Smooth muscle cell (in vitro differentiated cells): ENCODE data around the gene PHOSPHO2. TPM values are rescaled to one million over a fixed set of nuclear protein-coding genes. Genes with fewer than 3 reads are reported as not detected.

Experiments used
- DNase-seq: peaks from one replicate; lab custom pipeline; 2025; ENCODE audit not compliant: unreplicated experiment; lab: John Stamatoyannopoulos, UW
- H2AFZ ChIP-seq: fragments of 200-600 bp; sonication (generic); 2 replicates; pipeline ENCODE4 v1.6.0; 2016; ENCODE audit warnings: antibody characterized with exemption, low read depth, mild to moderate bottlenecking
- H3F3A ChIP-seq: fragments of 200-600 bp; sonication (generic); 2 replicates; pipeline ENCODE4 v1.6.0; 2017; ENCODE audit warnings: antibody characterized with exemption, low read depth
- H3K27ac ChIP-seq: fragments of 200-600 bp; sonication (generic); 2 replicates; pipeline ENCODE4 v1.5.1; 2016; ENCODE audit warnings: low read depth, mild to moderate bottlenecking
- H3K27me3 ChIP-seq: fragments of 200-600 bp; sonication (generic); 2 replicates; pipeline ENCODE4 v1.6.1; 2016; ENCODE audit warnings: low read depth, mild to moderate bottlenecking
- H3K36me3 ChIP-seq: fragments of 200-600 bp; sonication (generic); 2 replicates; pipeline ENCODE4 v1.5.1; 2016; ENCODE audit warnings: low read depth
- H3K4me1 ChIP-seq: fragments of 200-600 bp; sonication (generic); 2 replicates; pipeline ENCODE4 v1.5.1; 2016; ENCODE audit warnings: low read depth
- H3K4me2 ChIP-seq: fragments of 200-600 bp; sonication (generic); 2 replicates; pipeline ENCODE4 v1.6.0; 2016; ENCODE audit warnings: mild to moderate bottlenecking
- H3K4me3 ChIP-seq: fragments of 200-600 bp; sonication (generic); 2 replicates; pipeline ENCODE4 v1.5.1; 2016; ENCODE audit warnings: mild to moderate bottlenecking
- H3K79me2 ChIP-seq: fragments of 200-600 bp; sonication (generic); 2 replicates; pipeline ENCODE4 v1.6.0; 2016; ENCODE audit warnings: low read depth, mild to moderate bottlenecking
- H3K9ac ChIP-seq: fragments of 200-600 bp; sonication (generic); 2 replicates; pipeline ENCODE4 v1.6.0; 2016; ENCODE audit warnings: low read depth
- H3K9me3 ChIP-seq: fragments of 200-600 bp; sonication (generic); replicated peaks from 2 replicates; pipeline ENCODE4 v1.5.1; 2016; ENCODE audit warnings: low read depth
- H4K20me1 ChIP-seq: fragments of 200-600 bp; sonication (generic); 2 replicates; pipeline ENCODE4 v1.6.0; 2016; ENCODE audit warnings: low read depth
- WGBS: methylation state at CpG from one replicate; pipeline ENCODE4 v1.1.7; 2016; ENCODE audit warnings: low lambda C conversion rate; 5-methylcytosine and 5-hydroxymethylcytosine counted together
- polyA plus RNA-seq: library from polyadenylated mRNA; unstranded; fragments of >200 nt; fragmentation: Nextera tagmentation; extraction: Ambion mirVana; gene quantifications from 2 replicates; pipeline ENCODE4 v1.2.1, GENCODE V29; 2016
- small RNA-seq: library from RNA; depleted of rRNA; stranded (forward); fragments of <200 nt; gene quantifications from one replicate; pipeline ENCODE3, GENCODE V24; 2014
- total RNA-seq: library from RNA; depleted of rRNA; stranded (reverse); fragments of >200 nt; gene quantifications from 2 replicates; pipeline ENCODE4 v1.2.3, GENCODE V29; 2014
- TF ChIP-seq, protein P1 (sequence below): fragments of 200-600 bp; sonication (generic); IDR thresholded peaks from 2 replicates; pipeline ENCODE4 v1.5.1; 2017; ENCODE audit warnings: borderline replicate concordance, mild to moderate bottlenecking, antibody characterized with exemption; ENCODE audit not compliant: insufficient read depth, poor library complexity, severe bottlenecking

Gene PHOSPHO2
- total and polyA plus RNA-seq, 2 experiments from 2014 or later = 0.45 to 0.74 TPM

DNA sequence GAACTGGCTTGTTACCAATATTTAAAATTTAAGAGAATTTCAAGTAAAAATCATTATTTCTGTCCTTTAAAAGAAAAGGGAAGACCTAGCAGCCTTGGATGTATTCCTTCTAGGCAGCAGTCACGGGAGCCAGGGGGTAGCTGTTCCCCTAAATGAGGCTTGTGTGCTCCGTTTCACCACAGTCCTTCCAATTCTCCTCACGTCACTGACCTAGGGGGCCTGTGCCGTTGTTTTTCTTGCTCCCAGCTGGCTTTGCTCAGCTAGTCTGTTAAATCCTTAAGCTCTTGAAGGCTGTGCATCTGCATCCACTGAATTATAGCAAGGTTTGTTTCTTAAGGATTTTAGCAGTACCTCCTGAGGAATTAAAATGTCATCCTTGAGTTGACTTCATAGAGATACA, 49.3 kb downstream of the PHOSPHO2 start:
- Histone ChIP-seq H3K9ac (no peak overlapping the region), H3K79me2 (no peaks in the 10 kb centered on the region), H3K9me3 (no peaks in the 10 kb centered on the region), H4K20me1 (no peaks in the 10 kb centered on the region), H3K4me1 (no peaks in the 10 kb centered on the region), H3K36me3 (no peaks in the 10 kb centered on the region), H3K27me3 (no peaks in the 10 kb centered on the region), H3F3A (no peaks in the 10 kb centered on the region), H3K4me2 (no peak overlapping the region), H3K4me3 (no peak overlapping the region), H3K27ac (no peak overlapping the region), H2AFZ (no peak overlapping the region)
- TF ChIP-seq, protein P1, sequence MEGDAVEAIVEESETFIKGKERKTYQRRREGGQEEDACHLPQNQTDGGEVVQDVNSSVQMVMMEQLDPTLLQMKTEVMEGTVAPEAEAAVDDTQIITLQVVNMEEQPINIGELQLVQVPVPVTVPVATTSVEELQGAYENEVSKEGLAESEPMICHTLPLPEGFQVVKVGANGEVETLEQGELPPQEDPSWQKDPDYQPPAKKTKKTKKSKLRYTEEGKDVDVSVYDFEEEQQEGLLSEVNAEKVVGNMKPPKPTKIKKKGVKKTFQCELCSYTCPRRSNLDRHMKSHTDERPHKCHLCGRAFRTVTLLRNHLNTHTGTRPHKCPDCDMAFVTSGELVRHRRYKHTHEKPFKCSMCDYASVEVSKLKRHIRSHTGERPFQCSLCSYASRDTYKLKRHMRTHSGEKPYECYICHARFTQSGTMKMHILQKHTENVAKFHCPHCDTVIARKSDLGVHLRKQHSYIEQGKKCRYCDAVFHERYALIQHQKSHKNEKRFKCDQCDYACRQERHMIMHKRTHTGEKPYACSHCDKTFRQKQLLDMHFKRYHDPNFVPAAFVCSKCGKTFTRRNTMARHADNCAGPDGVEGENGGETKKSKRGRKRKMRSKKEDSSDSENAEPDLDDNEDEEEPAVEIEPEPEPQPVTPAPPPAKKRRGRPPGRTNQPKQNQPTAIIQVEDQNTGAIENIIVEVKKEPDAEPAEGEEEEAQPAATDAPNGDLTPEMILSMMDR = no peak
- DNase-seq = no peak
- 84% methylated on average over 4 of the region's 4 CpGs for WGBS

DNA sequence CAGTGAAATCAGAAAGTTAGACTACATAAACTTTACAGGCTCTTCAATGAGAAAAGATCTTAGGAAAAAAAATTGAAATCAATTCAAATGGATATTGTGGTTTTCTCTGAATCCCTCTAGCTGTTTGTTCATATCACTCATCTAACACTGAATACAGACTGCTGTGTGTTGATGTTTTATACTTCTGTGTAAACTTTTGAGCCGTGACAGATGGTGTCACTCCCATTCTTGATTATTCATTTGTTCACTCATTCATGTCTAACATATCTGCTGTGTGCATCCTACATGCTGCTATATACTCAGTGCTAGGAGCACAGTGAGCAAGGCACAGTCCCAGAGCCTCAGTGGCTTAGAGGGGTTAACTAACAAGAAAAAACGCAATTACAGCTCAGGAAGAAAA, 52.0 kb downstream of the PHOSPHO2 start:
- Histone ChIP-seq H3K9ac (no peak overlapping the region), H3K79me2 (no peaks in the 10 kb centered on the region), H2AFZ (no peak overlapping the region), H3K4me1 (no peaks in the 10 kb centered on the region), H3K4me3 (no peak overlapping the region), H3K36me3 (no peaks in the 10 kb centered on the region), H3K4me2 (no peak overlapping the region), H3F3A (no peaks in the 10 kb centered on the region), H3K27ac (no peak overlapping the region), H3K9me3 (no peaks in the 10 kb centered on the region), H3K27me3 (no peaks in the 10 kb centered on the region), H4K20me1 (no peaks in the 10 kb centered on the region)
- 92% methylated on average over 2 of the region's 2 CpGs for WGBS
- DNase-seq = no peak
- TF ChIP-seq, protein P1 = no peak

DNA sequence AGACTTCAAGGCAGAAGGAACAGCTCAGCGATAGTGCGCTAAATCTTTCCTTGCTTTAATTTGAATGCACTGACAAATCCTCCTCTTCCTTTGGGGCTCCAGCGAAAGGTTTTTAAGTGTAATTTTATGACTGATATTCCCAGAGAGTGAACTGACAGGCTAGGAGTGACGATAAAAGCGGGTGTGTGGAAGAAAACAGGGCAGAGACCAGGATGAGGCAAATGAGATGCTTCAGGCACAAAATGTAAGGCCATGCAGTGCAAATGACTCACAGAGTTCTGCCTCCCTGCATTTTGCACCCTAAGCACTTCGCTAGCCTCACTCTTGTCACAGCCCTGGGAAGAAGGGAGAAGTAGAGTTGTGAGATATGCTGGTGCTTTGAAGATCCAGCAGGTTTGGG, 54.0 kb downstream of the PHOSPHO2 start:
- Histone ChIP-seq H3K4me3 (no peak overlapping the region), H3K27ac (no peak overlapping the region), H3K9me3 (no peaks in the 10 kb centered on the region), H2AFZ (no peak overlapping the region), H4K20me1 (no peaks in the 10 kb centered on the region), H3K4me1 (no peaks in the 10 kb centered on the region), H3K36me3 (no peaks in the 10 kb centered on the region), H3K79me2 (no peaks in the 10 kb centered on the region), H3K27me3 (no peaks in the 10 kb centered on the region), H3K9ac (no peak overlapping the region), H3K4me2 (no peak overlapping the region), H3F3A (no peaks in the 10 kb centered on the region)
- WGBS = 68% methylated on average over 6 of the region's 6 CpGs
- TF ChIP-seq, protein P1 = no peak
- DNase-seq = no peak

Small RNA genes within 50 kb of the gene (small RNA-seq; reads per million reads assigned to genes)
- gene RF00432 = not detected

Other genes starting within 250 kb of the PHOSPHO2 start
- 4.3 and 4.5 TPM in 2 replicates for gene BBS5, start 215.0 kb upstream of the PHOSPHO2 start, total RNA-seq
- gene BBS5, start 215.0 kb upstream of the PHOSPHO2 start, polyA plus RNA-seq = 3.6 and 5.4 TPM in 2 replicates
- not detected in 2 replicates for gene KLHL41, start 184.8 kb upstream of the PHOSPHO2 start, total RNA-seq
- gene KLHL41, start 184.8 kb upstream of the PHOSPHO2 start, polyA plus RNA-seq = 0.95 TPM in 1 of 2 replicates, not detected in the other
- gene FASTKD1, start 120.6 kb upstream of the PHOSPHO2 start, total RNA-seq = 24.7 and 26.3 TPM in 2 replicates
- gene FASTKD1, start 120.6 kb upstream of the PHOSPHO2 start, polyA plus RNA-seq = 17.2 and 21.8 TPM in 2 replicates
- gene PPIG, start 110.1 kb upstream of the PHOSPHO2 start, total RNA-seq = 32.2 and 34.4 TPM in 2 replicates
- 51.1 and 53.0 TPM in 2 replicates for gene PPIG, start 110.1 kb upstream of the PHOSPHO2 start, polyA plus RNA-seq
- gene CFAP210, start 64 bp upstream of the PHOSPHO2 start, total RNA-seq = 0.13 and 0.45 TPM in 2 replicates
- not detected in 2 replicates for gene CFAP210, start 64 bp upstream of the PHOSPHO2 start, polyA plus RNA-seq
- 1.1 and 2.9 TPM in 2 replicates for gene KLHL23, start 39.4 kb downstream of the PHOSPHO2 start, total RNA-seq
- gene KLHL23, start 39.4 kb downstream of the PHOSPHO2 start, polyA plus RNA-seq = 1.2 and 2.3 TPM in 2 replicates
- 95.8 and 99.1 TPM in 2 replicates for gene SSB, start 104.4 kb downstream of the PHOSPHO2 start, total RNA-seq
- 91.5 and 132 TPM in 2 replicates for gene SSB, start 104.4 kb downstream of the PHOSPHO2 start, polyA plus RNA-seq
- gene METTL5, start 130.4 kb downstream of the PHOSPHO2 start, total RNA-seq = 72.5 and 84.0 TPM in 2 replicates
- 79.8 and 80.5 TPM in 2 replicates for gene METTL5, start 130.4 kb downstream of the PHOSPHO2 start, polyA plus RNA-seq
- gene UBR3, start 133.0 kb downstream of the PHOSPHO2 start, total RNA-seq = 28.5 and 35.1 TPM in 2 replicates
- 7.0 and 7.6 TPM in 2 replicates for gene UBR3, start 133.0 kb downstream of the PHOSPHO2 start, polyA plus RNA-seq